GM21576 (cell line): ENCODE measurements around the gene IL1RN.

Experiments
- ATAC-seq: cut with Tn5 transposase; IDR thresholded peaks from one replicate; pipeline ENCODE4 v1.9.1; 2021; ENCODE audit warnings: mild to moderate bottlenecking, moderate library complexity; ENCODE audit not compliant: unreplicated experiment

The IL1RN gene

DNA sequence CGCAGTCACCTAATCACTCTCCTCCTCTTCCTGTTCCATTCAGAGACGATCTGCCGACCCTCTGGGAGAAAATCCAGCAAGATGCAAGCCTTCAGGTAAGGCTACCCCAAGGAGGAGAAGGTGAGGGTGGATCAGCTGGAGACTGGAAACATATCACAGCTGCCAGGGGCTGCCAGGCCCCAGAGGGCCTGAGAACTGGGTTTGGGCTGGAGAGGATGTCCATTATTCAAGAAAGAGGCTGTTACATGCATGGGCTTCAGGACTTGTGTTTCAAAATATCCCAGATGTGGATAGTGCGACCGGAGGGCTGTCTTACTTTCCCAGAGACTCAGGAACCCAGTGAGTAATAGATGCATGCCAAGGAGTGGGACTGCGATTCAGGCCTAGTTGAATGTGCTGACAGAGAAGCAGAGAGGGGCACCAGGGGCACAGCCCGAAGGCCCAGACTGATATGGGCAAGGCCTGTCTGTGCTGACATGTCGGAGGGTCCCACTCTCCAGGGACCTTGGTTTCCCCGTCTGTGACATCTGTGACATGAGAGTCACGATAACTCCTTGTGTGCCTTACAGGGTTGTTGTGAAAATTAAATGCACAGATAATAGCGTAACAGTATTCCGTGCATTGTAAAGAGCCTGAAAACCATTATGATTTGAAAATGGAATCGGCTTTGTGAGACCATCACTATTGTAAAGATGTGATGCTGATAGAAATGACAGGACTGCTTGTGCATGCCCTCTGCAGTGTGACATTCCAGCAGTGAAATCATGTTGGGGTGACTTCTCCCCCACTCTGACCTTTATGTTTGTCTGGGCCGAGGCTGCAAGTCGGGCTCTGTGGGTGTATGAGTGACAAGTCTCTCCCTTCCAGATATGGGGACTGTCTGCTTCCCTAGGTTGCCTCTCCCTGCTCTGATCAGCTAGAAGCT is 510 bp downstream of the IL1RN start:
- ATAC-seq, result no peak

DNA sequence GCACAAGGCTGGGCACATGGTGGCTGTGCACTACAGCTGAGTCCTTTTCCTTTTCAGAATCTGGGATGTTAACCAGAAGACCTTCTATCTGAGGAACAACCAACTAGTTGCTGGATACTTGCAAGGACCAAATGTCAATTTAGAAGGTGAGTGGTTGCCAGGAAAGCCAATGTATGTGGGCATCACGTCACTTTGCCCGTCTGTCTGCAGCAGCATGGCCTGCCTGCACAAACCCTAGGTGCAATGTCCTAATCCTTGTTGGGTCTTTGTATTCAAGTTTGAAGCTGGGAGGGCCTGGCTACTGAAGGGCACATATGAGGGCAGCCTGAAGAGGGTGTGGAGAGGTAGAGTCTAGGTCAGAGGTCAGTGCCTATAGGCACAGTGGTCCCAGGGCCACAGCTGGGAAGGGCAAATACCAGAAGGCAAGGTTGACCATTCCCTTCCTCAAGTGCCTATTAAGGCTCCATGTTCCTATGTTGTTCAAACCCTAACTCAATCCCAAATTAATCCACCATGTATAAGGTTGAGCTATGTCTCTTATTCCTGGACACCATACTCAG is 2.2 kb downstream of the IL1RN start:
- no peak for ATAC-seq

DNA sequence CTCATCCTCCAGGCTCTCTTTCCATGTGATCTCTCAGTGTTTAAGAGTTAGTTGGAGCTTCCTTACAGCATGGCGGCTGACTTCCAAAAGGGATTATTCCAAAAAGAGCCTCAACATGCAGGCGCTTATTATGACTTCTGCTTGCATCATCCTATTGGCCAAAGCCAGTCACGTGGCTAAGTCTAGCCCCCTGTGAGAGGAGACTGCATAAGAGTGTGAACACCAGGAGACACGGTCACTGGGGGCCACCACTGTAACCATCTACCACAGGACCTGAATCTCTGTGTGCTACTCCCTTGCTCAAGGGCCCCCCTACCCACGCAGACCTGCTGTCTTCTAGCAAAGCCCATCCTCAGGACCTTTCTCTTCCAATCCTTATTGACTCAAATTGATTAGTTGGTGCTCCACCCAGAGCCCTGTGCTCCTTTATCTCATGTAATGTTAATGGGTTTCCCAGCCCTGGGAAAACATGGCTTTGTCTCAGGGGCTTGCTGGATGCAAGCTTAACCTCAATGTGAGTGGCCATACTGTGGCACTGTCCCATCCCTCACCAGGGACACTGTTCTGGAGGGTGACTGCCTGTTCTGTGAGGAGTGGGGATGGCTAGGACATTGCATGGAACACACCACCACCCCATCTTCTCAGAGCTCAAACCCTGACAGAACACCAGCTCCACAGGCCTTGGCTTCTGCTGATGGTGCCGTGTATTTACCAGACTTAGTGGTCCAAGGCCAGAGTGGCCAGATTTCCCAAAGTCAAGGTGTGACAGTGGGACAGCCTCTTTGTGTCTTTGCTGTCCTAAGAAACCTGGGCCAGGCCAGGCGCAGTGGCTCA is 4.2 kb downstream of the IL1RN start:
- ATAC-seq, result no peak

DNA sequence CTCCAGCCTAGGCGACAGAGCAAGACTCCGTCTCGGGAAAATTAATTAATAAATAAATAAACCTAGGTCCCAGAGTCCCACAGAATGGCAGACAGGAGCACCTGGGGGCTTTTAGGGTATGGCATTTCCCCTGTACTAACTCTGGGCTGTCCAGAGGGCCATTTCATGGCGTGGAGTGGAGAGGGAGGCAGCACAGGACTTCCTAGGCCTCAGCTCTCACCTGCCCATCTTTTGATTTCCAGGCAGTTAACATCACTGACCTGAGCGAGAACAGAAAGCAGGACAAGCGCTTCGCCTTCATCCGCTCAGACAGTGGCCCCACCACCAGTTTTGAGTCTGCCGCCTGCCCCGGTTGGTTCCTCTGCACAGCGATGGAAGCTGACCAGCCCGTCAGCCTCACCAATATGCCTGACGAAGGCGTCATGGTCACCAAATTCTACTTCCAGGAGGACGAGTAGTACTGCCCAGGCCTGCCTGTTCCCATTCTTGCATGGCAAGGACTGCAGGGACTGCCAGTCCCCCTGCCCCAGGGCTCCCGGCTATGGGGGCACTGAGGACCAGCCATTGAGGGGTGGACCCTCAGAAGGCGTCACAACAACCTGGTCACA is 5.1 kb downstream of the IL1RN start:
- no peak for ATAC-seq

DNA sequence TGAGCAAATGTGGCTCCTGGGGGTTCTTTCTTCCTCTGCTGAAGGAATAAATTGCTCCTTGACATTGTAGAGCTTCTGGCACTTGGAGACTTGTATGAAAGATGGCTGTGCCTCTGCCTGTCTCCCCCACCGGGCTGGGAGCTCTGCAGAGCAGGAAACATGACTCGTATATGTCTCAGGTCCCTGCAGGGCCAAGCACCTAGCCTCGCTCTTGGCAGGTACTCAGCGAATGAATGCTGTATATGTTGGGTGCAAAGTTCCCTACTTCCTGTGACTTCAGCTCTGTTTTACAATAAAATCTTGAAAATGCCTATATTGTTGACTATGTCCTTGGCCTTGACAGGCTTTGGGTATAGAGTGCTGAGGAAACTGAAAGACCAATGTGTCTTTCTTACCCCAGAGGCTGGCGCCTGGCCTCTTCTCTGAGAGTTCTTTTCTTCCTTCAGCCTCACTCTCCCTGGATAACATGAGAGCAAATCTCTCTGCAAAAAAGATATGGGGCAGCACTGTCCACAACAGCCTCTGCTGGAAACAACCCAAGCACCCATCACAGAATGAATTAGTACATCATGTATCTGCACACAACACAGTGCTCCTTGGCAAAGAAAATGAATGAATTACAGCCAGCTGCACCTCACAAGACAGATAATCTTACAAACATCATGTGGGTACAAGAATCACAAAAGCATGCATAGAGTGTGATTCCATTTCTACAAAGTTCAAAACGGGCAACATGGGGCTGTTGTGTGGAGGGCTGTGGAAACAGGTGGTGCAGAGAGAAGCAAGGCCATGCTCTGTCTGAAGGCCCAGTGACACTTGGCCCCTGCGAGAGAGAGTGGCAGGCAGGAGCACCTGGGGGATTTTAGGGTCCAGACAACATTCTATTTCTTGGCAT is 6.6 kb downstream of the IL1RN start:
- ATAC-seq, result no peak

DNA sequence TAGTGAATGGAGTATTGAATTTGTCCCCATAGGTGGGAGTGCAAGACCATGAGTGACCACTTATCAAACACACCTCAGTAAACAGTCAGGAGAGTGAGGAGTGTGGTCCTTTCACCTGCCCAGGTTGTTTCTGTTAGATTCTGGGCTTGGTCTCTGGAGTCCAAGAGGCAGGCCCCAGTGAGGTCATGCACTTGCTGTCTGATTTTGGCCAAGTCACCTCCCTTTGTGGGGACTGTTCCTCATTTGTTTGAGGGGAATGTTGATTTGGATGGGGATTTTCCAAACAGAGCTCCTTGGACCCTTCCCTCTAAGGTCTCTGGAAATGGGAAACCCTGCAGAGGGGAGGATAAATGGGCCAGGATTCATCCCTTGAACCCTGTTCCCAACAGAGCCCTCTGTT is 7.3 kb downstream of the IL1RN start:
- ATAC-seq, result no peak

DNA sequence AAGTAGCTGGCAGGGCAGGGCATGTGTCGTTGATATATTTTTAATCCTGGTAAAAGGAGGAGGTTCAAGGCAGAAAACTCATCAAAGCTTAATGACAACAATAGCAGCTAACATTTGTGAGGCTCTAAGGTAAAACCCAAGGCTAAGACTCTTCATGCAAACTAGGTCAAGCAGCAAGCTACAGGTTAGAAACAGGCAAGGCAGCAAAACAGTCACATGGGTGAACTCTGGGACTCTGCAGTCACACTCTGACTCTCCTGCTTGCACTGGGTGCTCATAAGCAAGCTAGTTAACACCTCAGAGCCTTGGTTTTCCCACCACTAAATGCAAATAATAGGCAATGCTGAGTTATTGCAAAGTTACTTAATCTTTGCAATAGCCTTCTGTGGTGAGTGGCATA is 7.9 kb downstream of the IL1RN start:
- peak; percentile 51 for ATAC-seq

DNA sequence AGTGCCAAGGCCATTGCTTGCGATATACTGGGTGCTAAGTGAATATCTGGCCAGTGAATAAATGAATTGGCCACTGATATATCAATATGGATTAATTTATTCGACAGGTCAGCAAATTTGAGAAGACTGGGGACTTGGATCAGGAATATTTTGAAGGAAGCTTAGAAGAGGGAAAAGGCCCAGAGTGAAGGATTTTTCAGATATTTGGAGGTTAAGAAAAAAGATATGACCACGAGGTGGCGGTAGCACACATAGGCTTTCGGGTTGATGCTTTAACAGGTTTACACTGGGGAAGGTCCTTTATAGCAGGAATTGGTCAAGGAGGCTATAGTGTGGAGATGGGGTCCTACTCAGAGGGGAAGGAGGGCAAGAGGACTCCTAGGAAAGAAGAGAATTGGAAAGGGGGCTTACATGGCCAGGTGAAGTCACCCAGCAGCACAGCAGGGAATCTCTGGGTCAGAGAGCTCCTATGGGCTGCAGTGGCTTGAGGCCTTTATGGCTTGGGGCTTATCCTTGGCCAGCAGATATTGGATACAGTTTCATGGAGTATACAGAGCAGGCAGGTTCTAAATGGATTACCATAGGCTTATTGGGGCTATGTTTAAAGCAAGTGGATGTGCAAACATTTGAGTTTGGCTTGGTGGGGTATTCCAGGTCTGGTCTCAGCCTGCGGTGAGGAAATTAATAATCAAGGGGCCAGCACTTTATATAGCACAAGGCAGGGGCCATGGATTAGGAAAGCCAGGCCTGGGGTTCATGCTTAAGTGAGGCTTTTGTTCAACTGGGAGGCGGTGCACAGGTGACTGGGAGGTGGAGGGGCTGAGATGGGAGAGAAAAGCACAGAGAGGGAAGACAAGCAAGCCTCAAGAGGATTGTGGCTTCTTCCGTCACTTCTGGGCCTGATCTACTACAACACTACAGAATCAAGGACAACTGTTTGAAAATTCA is 9.7 kb downstream of the IL1RN start:
- ATAC-seq, result no peak

DNA sequence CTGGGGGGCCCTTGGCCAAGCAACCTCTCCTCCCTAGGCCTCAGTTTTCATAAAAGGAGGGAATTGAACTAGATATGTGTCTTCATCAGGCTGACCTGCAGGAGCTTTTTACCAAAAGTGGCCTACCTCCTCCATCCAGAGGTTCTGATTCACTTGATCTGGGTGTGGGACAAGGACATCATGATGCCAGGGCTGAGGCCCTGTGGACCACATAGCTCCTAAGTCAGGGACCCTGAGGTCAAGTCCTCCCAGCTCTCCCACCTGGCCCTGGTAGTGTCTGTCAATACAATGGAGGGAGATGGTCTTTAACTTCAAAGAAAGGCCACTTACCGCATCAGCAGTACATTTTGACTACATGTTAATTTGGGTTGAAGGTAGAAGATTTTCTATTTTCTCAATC is 10.4 kb downstream of the IL1RN start:
- no peak for ATAC-seq

DNA sequence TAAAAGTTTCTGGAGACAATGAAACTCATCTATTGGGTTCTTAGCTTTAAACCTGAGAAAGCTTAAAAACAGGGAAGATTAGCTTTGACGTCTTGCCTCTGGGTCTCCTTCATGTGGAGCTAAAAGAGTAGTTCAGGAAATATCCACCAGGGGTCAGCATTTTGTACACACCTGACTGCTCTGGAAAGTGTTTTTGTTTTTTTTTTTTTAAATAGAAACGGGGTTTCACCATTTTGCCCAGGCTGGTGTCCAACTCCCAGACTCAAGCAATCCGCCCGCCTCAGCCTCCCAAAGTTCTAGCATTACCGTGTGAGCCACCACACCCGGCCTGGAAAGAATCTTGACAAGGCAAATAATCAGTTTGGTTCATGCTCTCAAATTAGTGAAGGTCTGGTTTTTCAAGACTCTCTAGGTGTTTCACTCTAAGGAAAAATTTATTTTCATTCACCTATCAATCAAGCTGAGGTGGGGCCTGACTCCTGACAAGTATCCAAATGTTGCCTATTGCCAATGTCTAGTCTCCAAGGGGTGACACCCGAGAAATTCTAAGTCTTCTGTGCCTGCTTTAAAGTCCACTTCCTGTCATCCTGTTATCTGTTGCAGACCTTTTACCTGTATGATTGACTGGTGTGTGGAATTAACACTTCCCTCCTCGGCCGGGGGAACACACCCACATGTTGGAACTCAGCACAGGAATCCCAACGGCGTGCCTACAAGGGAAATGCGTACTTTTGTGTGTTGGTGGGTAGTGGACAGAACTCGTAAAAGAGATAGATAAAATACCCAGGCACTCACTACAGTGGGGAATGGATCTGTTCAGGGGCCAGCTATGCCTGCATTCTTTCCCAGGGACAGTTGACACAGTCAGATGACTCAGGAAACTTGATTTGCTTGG is 11.3 kb downstream of the IL1RN start:
- peak; percentile 63 for ATAC-seq

DNA sequence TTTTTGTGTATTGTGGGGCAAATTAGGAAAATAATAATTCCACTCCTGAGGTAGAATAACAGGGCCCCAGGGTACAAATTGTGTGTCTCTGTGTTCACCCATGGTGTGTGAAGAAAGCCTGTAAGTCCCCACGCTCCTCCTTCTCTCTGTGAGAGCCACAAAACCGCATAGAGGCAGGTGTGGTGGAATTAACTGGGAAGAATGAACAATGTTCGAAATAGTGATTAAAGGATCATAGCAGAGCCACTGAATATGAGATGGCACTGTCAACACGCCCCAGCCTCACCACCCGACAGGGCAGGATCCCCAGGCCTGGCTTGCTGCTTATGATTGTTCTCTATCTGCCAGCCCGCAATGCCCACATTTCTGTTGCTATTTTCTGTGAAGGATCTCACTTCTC is 14.1 kb downstream of the IL1RN start:
- ATAC-seq, result no peak

DNA sequence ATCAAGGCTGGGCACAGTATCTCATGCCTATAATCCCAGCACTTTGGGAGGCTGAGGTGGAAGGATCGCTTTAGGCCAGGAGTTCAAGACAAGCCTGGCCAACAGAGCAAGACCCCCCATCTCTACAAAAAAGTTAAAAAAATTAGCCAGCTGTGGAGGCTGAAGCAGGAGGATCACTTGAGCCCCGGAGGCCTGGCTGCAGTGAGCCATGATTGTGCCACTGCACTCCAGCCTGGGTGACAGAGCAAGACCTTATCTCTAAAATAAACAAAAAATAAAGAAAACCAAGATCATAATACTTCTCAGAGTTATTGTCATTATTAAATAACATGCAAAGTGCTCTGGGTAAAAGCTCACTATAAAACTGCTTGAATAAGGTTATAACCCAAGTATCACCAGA is 14.9 kb downstream of the IL1RN start:
- no peak for ATAC-seq

DNA sequence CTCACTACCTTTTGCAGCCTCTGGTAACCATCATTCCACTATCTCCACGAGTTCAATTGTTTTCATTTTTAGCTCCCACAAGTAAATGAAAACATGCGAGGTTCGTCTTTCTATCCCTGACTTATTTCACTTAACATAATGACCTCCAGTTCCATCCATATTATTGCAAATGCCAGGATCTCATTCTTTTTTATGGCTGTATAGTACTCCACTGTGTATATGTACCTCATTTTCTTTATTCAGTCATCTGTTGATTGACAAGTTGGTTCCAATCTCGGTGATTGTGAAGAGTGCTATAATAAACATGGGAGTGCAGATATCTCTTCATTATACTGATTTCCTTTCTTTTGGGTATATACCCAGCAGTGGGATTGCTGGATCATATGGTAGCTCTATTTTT is 16.9 kb downstream of the IL1RN start:
- no peak for ATAC-seq

DNA sequence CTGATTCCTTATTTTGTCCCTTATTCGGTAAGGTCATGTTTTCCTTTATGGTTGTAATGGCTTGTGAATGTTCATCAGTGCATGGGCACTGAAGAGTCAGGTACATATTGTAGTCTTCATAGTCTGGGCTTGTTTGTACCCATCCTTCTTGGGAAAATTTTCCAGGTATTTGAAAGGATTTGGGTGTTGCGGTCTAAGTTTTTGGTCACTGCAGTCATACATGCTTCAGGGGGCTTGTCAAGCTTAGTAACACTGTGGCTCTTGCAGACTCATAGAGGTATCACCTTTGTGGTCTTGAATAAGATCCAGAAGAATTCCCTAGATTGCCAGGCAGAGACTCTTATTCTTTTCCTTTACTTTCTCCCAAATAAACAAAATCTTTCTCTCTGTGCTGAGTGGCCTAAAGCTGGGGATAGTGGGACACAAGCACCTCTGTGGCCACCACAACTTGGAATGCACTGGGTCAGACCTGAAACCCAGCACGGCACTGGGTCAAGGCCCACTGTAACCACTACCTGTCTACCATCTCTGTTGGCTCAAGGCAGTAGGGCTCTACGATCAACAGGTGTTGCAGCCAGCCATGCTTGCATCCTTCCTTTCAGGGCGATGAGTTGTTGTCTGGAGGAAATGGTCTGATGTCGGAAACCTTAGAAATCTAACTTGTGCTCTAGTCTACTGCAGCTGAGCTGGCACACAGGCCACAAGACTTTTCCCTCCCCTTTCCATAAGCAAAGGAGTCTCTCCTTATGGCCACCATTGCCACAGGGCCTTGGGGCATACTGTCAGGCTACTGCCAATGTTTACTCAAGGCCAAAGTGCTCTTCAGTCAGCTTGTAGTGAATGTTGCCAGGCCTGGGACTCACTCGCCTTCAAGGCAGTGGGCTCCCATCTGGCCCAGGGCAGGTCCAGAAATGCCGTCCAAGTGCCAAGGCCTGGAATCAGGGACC is 21.5 kb downstream of the IL1RN start:
- no peak for ATAC-seq

DNA sequence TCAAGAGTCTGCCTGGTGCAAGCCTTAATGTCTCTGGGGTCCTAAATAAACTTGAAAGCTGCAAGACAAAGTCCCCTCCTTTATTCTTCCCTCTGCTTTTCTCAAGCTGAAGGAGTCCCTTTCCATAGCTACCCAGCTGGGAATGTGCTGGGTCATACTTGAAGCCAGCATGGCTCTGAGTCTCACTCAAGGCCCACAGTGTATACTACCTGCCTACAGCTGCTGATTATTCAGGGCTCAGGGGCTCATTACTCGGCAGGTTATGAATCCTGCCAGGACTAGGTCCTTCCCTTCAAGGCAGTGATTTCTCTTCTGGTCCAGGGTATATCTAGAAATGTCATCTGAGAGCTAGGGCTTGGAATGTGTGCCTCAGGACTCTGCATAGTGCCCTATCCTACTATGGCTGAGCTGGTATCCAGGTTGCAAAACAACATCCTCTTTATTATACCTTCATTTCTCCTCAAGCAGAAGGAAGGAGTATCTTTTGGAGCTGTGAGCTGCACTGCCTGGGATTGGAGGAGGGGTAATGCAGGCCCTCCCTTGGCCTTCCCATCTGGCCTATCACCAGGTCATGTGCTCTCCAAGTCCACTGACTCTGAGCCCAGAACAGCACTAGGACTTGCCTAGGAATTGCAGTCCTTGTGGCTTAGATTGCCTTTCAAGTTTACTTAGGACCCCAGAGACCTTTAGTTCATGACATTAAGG is 22.3 kb downstream of the IL1RN start:
- ATAC-seq, result no peak

DNA sequence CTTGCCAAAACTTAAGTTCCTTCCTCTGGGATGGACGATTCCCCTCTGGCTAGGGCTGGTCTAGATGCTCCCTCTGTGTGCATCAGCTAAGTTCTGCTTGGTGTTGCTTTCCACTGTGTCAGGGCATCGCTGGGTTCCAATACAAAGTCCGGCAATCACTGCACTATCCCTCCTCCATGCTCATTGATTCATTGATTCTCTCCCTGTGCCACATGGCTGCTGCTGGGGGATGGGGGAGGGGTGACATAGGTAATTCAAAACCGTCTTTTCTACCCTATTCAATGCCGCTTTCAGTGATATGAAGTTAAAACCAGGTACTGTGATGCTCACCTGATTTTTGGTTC is 22.8 kb downstream of the IL1RN start:
- ATAC-seq, result no peak

DNA sequence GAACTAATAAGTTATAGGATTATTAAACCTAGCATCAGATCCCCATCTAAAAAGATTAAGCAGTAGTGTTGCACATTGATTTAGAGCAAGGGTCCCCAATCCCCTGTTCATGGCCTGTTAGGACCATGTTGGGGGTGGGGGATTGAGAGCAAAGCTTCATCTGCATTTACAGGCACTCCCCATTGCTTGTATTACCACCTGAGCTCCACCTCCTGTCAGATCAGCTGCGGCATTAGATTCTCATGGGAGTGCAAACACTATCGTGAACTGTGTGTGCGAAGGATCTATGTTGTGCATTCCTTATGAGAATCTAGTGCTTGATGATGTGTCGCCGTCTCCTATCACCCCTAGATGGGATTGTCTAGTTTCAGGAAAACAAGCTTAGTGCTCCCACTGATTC is 27.9 kb downstream of the IL1RN start:
- no peak for ATAC-seq
